Measurements from ENCODE around the gene DYSF.

GRCh38 chr2:71601136-71602114 lies 148.1 kb downstream of the DYSF start:
- TF ChIP-seq CTCF (conservative IDR thresholded peaks at IDR 0.05; ENCODE audit: low read length): no peak
- TF ChIP-seq EZH2phosphoT487 (IDR thresholded peaks at IDR 0.05; ENCODE audit: borderline replicate concordance, low read depth, low read length): no peak
